ENCODE measurements around the gene ACAP1.
"Not testable (repeated sequence)": the region's sequence is repeated elsewhere in the genome, so short reads cannot be mapped to it uniquely, and the experiment has no call there.

ACAP1 gene

DNA sequence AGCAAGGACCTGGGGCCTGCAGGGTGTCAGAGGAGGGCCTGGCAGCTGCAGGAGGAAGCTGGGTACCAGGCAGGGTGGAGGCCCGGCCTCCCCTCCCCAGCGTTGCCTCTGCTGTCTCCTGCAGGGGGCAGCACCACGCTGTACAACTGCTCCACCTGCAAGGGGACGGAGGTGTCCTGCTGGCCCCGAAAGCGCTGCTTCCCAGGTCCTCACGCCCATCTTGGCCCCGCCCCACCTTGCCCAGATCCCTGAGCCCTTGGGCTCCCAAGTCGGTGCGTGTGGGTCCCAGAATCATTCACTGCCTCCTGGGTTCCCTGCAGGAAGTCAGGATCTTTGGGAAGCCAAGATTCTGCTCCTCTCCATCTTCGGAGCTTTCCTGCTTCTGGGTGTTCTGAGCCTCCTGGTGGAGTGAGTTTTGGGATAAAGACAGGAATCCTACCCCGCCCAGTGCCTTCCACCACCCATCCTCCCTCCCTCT, 19.8 kb downstream of the ACAP1 start:
- DNase-seq (ENCODE audit: low read depth): no peak

DNA sequence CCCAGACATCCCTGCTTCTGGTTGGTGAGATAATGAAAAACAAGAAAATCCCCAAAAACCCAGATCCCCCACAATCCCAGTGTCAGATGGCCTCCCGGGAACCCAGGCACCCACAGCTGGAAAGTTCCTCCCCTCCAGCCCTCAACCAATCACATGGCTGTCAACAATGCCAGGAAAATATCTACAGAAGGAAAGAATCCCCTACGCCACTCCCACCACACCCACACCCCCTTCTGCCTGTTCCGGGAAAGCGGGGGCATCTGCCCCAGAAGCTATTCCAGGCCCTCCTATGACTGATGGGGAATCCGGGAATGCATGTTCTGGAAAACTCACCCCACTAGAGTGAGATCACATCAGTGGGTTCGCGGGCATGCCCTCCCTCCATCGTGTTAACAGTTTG, 20.4 kb downstream of the ACAP1 start:
- no peak for DNase-seq (ENCODE audit: low read depth)

GRCh38 chr17:7357381-7357780, 21.1 kb downstream of the ACAP1 start:
- DNase-seq (ENCODE audit: low read depth): no peak

DNA sequence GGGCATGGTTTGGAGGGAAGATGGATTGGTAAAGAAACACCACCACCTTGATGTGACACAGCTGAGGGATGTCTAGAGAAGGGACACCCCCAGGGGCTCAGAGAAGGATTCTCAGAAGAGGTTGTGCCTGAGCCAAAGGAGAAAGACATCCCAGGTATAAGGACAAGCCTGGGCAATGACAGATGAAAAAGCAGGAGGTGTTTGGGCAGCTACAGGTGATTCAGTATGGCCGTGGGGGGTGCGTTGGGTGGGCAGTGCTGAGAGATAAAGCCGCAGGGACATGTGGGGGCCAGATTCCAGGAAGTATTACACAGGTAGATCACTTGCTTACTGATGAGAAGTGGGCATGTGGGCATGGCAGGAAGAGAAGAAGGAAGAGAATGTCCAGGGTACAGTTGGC, 25.6 kb downstream of the ACAP1 start:
- no peak for DNase-seq (ENCODE audit: low read depth)

- DNase-seq (ENCODE audit: low read depth): no peak
Observed at GRCh38 chr17:7363311-7363710, 27.0 kb downstream of the ACAP1 start.

DNA sequence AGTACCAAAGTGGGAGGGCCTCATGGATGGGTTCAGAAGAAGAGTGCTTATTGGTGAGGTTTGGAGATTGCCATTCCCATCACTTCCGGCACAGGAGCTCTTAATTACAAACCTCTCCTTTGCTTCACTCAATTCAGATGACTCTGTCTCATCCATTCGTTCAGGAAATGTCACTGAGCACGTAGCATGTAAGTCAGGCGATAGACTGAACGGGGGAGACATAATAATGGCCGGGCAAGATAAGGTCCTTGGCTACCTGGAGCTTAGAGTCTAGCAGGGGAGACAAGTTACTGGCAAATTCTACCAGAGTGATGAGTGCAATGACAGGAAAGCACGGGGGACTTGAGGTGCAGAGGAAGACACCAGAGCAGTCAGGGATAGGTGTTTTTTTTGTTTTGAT, 29.6 kb downstream of the ACAP1 start:
- DNase-seq (ENCODE audit: low read depth): not testable (repeated sequence)

DNA sequence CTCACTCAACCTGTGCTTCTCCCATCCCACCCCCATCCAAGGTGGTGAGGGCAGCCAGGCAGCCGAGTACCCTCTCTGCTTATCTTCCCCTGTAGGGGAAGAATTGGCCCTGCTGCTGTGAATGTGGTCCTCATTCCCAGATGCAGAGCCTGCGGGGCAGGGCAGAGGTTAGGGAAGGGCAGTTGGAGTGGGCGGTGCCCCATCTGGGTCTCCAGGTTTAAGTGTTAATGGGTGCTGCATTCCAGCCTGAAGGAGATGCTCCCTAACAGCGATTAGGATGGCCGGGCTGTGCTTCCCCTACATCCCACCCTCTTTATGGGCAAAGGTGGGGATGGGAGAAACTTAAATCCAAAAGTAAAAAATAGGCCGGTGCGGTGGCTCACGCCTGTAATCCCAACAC, 30.8 kb downstream of the ACAP1 start:
- no peak for DNase-seq (ENCODE audit: low read depth)

- no peak for DNase-seq (ENCODE audit: low read depth)
Observed at GRCh38 chr17:7367918-7368598, 31.7 kb downstream of the ACAP1 start.

DNA sequence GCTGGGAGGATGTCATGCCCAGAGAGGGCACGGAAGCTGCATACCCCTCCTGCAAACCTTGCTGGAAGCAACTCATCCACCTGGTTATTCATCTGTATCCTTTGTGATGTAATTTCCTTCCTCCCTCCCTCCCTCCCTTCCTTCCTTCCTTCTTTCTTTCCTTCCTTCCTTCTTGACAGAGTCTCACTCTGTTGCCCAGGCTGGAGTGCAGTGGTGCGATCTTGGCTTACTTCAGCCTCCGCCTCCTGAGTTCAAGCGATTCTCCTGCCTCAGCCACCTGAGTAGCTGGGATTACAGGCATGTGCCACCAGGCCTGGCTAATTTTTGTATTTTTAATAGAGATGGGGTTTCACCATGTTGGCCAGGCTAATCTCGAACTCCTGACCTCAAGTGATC, 32.3 kb downstream of the ACAP1 start:
- not testable (repeated sequence) for DNase-seq (ENCODE audit: low read depth)

- no peak for DNase-seq (ENCODE audit: low read depth)
Observed at GRCh38 chr17:7369825-7370224, 33.5 kb downstream of the ACAP1 start.

DNA sequence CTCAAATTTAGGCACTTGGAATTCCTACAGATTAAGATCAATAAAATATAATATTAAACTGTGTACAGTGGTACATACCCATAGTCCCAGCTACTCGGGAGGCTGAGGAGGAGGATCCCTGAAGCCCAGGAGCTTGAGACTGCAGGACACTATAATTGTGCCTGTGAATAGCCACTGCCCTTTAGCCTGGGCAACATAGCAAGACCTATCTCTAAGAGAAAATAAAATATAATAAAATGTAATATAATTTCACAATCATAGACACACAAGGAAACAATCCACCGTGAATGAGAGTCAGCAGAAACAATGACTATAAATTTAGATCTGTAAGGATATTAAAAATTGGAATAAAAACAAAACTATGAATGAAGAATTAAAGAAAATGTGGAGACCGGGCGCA, 34.5 kb downstream of the ACAP1 start:
- no peak for DNase-seq (ENCODE audit: low read depth)

DNA sequence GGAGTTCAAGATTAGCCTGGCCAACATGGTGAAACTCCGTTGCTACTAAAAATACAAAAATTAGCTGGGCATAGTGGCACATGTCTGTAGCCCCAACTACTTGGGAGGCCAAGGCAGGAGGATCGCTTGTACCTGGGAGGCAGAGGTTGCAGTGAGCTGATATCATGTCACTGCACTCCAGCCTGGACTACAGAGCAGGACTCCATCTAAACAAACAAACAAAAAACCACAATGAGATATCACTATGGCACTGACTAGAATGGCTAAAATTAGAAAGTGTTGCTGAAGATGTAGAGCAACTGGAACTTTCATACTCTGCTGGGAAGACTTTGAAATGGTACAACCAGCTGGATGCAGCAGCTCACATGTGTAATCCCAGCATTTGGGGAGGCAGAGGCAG, 38.0 kb downstream of the ACAP1 start:
- no peak for DNase-seq (ENCODE audit: low read depth)

GRCh38 chr17:7379134-7379533, 42.8 kb downstream of the ACAP1 start:
- DNase-seq (ENCODE audit: low read depth): no peak

DNA sequence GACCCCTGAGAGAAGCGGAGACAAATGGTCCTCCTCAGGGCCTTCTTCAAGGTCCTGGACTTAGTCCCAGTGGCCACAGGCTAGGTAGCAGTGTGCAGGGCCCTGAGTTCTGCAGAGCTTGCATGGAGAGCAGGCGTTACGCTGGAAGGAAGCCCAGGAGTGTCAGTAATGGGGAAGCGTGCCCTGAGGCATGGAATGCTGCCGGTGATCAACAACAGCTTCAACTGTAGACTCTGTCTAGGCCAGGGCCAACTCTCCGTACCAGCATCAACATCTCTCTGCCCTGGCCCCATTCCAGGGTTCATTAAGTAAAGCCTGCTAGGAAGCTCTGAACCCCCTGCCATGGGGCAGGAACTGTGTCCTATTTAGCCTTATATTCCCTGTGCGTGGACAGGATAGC, 44.0 kb downstream of the ACAP1 start:
- no peak for DNase-seq (ENCODE audit: low read depth)

DNA sequence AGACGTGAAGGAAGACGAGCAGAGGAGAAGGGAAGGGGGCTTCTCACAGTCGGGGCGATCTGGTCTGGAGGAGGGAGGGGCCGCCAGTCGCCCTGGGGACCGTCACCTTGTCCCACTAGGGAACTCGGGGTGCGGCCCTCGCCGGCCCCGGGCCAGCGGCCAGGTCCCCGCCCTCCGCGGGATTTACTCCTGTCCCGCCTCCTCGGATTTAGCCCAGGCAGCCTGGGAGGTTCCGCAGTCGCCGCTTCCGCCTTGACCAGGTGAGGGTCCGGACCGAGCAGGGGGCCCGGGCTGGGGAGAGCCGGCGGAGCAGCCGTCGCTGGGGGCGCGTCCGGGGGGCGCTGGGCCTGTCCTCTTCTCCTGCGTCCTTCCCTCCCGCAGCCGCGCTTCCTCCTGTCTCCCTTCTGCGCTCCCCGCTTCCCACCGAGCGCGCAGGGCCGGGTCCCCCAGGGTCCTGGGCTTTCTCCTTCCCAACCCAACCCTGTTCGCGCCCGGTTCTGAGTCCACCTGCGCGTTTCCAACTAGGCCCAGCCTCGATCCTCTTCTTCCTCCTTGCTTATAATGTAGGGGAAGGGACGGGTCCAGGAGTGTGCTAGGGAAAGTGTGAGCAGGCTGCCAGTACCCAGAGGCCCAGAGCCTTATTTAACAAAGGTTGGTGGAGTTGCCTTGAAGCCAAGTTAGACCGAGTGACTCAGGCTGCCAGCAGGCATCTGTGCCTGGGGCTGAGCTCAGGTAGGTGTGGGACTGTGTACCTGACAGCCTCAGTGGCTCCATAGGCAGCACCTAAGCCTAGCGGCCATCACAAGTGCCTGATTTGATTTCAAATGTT, 44.7 kb downstream of the ACAP1 start, which contains the start of gene TNK1:
TNK1 (plus strand) TSS at position 235 of the 829 bp plus-strand sequence. CDS start 1,838 bp downstream, outside the sequence.
- no peak for DNase-seq (ENCODE audit: low read depth)

DNA sequence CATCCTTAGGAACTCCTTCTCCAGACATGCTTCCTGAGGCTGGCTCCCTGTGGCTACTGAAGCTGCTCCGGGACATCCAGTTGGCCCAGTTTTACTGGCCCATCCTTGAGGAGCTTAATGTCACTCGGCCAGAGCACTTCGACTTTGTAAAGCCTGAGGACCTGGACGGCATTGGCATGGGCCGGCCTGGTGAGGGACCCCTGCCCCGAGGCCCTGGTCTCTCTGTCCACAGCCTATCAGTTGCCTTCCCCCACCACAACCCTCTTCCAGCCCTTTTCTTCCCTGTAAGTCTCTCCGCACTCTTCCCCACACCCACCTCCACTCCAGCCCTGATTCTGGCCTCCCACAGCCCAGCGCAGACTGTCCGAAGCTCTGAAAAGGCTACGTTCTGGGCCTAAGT, 46.6 kb downstream of the ACAP1 start:
- DNase-seq (ENCODE audit: low read depth): no peak

GRCh38 chr17:7383371-7383741, 47.0 kb downstream of the ACAP1 start:
- no peak for DNase-seq (ENCODE audit: low read depth)

- DNase-seq (ENCODE audit: low read depth): no peak
Observed at GRCh38 chr17:7383742-7384488, 47.6 kb downstream of the ACAP1 start.

- no peak for DNase-seq (ENCODE audit: low read depth)
Observed at GRCh38 chr17:7384489-7385081, 48.3 kb downstream of the ACAP1 start.

- DNase-seq (ENCODE audit: low read depth): no peak
Observed at GRCh38 chr17:7388856-7389255, 52.5 kb downstream of the ACAP1 start.

GRCh38 chr17:7389924-7390910, 53.9 kb downstream of the ACAP1 start:
- no peak for DNase-seq (ENCODE audit: low read depth)

Measured in stromal cell of bone marrow (primary cell).